Osteocyte (in vitro differentiated cells): Measurements from ENCODE around the gene FAM209A. TPM values are rescaled to one million over a fixed set of nuclear protein-coding genes. Genes with fewer than 3 reads are reported as not detected.

Experiments
- DNase-seq: peaks from one replicate; pipeline ENCODE4 v3.0.0; 2021; ENCODE audit warnings: mixed read lengths; ENCODE audit not compliant: unreplicated experiment; ENCODE audit errors: extremely low spot score
- H3K27ac Mint-ChIP-seq: one replicate; pipeline ENCODE4 v1.8.0; 2021; ENCODE audit warnings: mild to moderate bottlenecking, mixed read lengths; ENCODE audit not compliant: unreplicated experiment
- H3K27me3 Mint-ChIP-seq: one replicate; pipeline ENCODE4 v1.8.0; 2021; ENCODE audit warnings: mixed read lengths; ENCODE audit not compliant: unreplicated experiment
- H3K36me3 Mint-ChIP-seq: one replicate; pipeline ENCODE4 v1.8.0; 2021; ENCODE audit warnings: mixed read lengths; ENCODE audit not compliant: unreplicated experiment
- H3K4me1 Mint-ChIP-seq: one replicate; pipeline ENCODE4 v1.8.0; 2021; ENCODE audit warnings: mixed read lengths; ENCODE audit not compliant: unreplicated experiment
- H3K4me3 Mint-ChIP-seq: one replicate; pipeline ENCODE4 v1.8.0; 2021; ENCODE audit warnings: mild to moderate bottlenecking, moderate library complexity, mixed read lengths; ENCODE audit not compliant: unreplicated experiment
- H3K9me3 Mint-ChIP-seq: one replicate; pipeline ENCODE4 v1.8.0; 2021; ENCODE audit warnings: mixed read lengths; ENCODE audit not compliant: unreplicated experiment
- total RNA-seq: library from RNA; stranded (reverse); gene quantifications from 2 replicates; pipeline ENCODE4 v1.2.1, GENCODE V29; 2021
- TF ChIP-seq, protein P1 (sequence below): fragments of 200-600 bp; sonication (generic); IDR thresholded peaks from 2 replicates; pipeline ENCODE4 v1.5.0; 2021; ENCODE audit warnings: antibody characterized with exemption, mild to moderate bottlenecking, moderate library complexity

FAM209A gene
- total RNA-seq, 1 donor from 2014 or later, result 1.0 TPM

DNA sequence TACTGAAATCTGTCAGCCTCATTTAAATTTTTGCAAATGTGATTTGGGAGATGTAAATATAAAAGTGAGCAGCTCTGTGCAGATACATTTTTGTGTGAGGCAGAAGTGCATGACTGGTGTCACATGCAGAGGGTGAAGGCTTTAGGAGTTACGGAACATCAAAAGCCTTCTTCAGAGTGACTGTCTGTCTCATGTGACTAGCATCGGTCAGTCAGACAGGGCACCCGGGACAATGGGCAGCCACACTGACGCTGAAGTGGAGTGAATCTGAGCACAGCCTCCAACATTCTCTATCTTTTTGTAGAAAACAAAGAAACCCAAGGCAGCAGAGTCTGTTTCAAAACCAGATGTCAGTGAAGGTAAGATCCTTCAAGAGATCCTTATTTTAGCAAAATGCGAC is 7.9 kb upstream of the FAM209A start:
- no peak for DNase-seq
- Mint-ChIP-seq H3K36me3 (peaks cover 45% of the 10 kb centered on the region), H3K4me3 (no peak overlapping the region), H3K27ac (no peak overlapping the region), H3K9me3 (peaks cover 10% of the 10 kb centered on the region), H3K4me1 (peaks cover 1% of the 10 kb centered on the region), H3K27me3 (no peaks in the 10 kb centered on the region)
- TF ChIP-seq, protein P1, sequence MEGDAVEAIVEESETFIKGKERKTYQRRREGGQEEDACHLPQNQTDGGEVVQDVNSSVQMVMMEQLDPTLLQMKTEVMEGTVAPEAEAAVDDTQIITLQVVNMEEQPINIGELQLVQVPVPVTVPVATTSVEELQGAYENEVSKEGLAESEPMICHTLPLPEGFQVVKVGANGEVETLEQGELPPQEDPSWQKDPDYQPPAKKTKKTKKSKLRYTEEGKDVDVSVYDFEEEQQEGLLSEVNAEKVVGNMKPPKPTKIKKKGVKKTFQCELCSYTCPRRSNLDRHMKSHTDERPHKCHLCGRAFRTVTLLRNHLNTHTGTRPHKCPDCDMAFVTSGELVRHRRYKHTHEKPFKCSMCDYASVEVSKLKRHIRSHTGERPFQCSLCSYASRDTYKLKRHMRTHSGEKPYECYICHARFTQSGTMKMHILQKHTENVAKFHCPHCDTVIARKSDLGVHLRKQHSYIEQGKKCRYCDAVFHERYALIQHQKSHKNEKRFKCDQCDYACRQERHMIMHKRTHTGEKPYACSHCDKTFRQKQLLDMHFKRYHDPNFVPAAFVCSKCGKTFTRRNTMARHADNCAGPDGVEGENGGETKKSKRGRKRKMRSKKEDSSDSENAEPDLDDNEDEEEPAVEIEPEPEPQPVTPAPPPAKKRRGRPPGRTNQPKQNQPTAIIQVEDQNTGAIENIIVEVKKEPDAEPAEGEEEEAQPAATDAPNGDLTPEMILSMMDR, result no peak

DNA sequence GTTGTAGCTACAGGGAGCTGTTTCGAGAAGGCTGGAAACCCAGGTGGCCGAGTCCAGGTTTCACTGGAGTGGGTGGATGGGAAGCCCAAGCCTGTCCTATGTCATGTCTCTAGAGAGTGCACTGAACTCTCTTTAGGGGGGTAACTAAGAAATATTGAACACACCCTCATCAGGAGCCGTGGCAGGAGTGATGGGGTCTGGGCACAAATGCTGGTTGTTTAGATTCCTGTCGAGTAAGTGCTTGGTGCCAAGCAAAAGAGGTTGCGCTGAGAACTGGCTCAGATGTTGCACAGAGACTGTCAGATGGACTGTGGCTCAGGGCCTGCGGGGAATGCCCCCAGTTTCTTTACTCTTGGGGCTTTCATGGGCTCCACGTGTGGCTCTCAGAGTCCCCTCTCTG is 7.3 kb upstream of the FAM209A start:
- no peak overlapping the region for H3K4me3 Mint-ChIP-seq
- peaks cover 43% of the 10 kb centered on the region for H3K36me3 Mint-ChIP-seq
- H3K9me3 Mint-ChIP-seq, result peaks cover 10% of the 10 kb centered on the region
- DNase-seq, result no peak
- no peaks in the 10 kb centered on the region for H3K27me3 Mint-ChIP-seq
- H3K4me1 Mint-ChIP-seq, result peaks cover 1% of the 10 kb centered on the region
- TF ChIP-seq, protein P1, result no peak
- H3K27ac Mint-ChIP-seq, result no peak overlapping the region

DNA sequence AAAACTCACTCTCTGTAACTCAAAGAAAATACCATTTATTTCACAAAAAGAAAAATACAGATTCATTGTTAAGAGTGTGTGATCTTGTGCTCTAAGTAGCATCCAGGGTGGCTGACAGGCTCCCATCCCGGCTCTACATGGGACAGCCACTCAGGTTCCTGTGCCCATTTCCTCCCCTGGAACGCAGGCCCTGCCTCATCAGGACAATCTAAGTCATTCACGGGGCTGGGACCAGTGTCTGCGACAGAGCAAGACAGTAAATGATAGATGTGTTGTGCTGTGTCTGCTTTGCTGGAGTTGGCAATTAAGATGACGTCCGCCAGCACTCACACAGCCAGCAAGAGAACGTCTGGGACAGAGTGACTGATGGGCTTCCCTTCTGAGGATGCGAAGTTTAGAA is 6.9 kb upstream of the FAM209A start:
- Mint-ChIP-seq H3K27me3 (no peaks in the 10 kb centered on the region), H3K4me1 (peaks cover 1% of the 10 kb centered on the region)

DNA sequence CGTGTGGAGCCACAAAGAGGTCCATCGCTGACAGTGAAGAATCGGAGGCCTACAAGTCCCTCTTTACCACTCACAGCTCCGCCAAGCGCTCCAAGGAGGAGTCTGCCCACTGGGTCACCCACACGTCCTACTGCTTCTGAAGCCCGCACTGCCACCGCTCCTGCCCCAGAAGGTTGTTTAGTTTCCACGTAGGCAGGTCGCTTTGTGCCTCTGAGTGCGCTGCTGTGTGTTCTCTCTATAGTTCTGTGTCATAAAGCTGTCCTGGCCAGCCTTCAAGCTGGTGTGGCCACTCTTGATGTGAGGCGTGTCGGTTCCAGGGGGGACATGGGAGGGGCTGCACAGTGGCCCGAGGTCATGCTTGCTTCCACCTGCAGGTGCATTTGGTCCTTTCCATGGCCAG is 6.4 kb upstream of the FAM209A start:
- H3K36me3 Mint-ChIP-seq, result peaks cover 43% of the 10 kb centered on the region
- TF ChIP-seq, protein P1, result no peak
- peaks cover 1% of the 10 kb centered on the region for H3K4me1 Mint-ChIP-seq
- H3K27ac Mint-ChIP-seq, result no peak overlapping the region
- H3K9me3 Mint-ChIP-seq, result peaks cover 10% of the 10 kb centered on the region
- H3K27me3 Mint-ChIP-seq, result no peaks in the 10 kb centered on the region
- DNase-seq, result no peak
- H3K4me3 Mint-ChIP-seq, result no peak overlapping the region

More for the DNA sequence above, 6.9 kb upstream of the FAM209A start:
- H3K4me3 Mint-ChIP-seq, result no peak overlapping the region
- TF ChIP-seq, protein P1, result no peak
- no peak for DNase-seq
- no peak overlapping the region for H3K27ac Mint-ChIP-seq
- H3K36me3 Mint-ChIP-seq, result peaks cover 43% of the 10 kb centered on the region
- H3K9me3 Mint-ChIP-seq, result peaks cover 10% of the 10 kb centered on the region

DNA sequence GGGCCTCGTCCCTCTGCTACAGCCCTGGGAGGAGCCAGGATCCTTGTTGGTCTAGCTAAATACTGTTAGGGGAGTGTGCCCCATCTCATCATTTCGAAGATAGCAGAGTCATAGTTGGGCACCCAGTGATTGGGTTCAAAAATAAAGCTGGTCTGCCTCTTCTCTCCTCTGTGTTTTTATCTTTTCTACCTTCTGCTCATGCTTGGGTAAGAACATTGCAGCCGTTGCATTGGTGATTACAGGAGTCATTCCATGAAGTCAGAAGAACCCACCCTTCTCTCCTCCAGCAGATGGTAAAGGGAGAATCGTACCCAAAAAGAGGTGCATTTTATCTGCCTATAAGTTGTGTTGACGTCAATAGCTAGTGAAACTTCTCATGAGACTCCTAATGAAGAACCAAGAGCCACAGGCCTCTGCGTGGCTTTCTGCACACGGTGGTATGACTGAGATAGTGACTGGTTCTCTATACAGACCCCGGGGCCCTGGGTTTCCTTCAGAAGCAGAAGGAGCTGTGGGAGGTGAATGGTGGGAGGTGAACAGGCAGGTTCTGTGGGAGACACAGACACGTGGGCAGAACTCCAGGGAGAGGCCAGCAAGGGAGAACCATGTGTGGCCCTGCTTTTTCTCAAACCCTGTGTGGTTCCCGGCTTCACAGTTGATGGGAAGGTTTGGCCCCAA is 5.7 kb upstream of the FAM209A start:
- Mint-ChIP-seq H3K9me3 (peaks cover 10% of the 10 kb centered on the region), H3K36me3 (peaks cover 43% of the 10 kb centered on the region)

More for the DNA sequence above, 5.7 kb upstream of the FAM209A start:
- Mint-ChIP-seq H3K27ac (no peak overlapping the region), H3K27me3 (no peaks in the 10 kb centered on the region), H3K4me3 (no peak overlapping the region), H3K4me1 (peaks cover 1% of the 10 kb centered on the region)
- no peak for DNase-seq
- TF ChIP-seq, protein P1, result no peak
